Trophoblast cell (in vitro differentiated cells and primary cell): ENCODE results near the gene FYN.

Source experiments
- DNase-seq, 2 donors: peaks; one replicate each; pipeline ENCODE4 v3.0.0-alpha.2; 2016
- H2AFZ ChIP-seq: 2 replicates; pipeline ENCODE4 v1.6.1; 2013; ENCODE audit warnings: low read length, moderate library complexity, mild to moderate bottlenecking; ENCODE audit not compliant: insufficient read depth, poor library complexity
- H2AK5ac ChIP-seq: 2 replicates; pipeline ENCODE4 v1.6.1; 2013; ENCODE audit warnings: mild to moderate bottlenecking, low read length
- H2BK120ac ChIP-seq: 2 replicates; pipeline ENCODE4 v1.6.1; 2013; ENCODE audit warnings: low read length, mild to moderate bottlenecking, moderate library complexity; ENCODE audit not compliant: insufficient read depth, poor library complexity
- H2BK12ac ChIP-seq: 2 replicates; pipeline ENCODE4 v1.6.1; 2013; ENCODE audit warnings: mild to moderate bottlenecking, low read length, moderate library complexity
- H2BK5ac ChIP-seq: 2 replicates; pipeline ENCODE4 v1.6.1; 2013; ENCODE audit warnings: low read length, low read depth, moderate library complexity, mild to moderate bottlenecking; ENCODE audit not compliant: poor library complexity
- H3K14ac ChIP-seq: 2 replicates; pipeline ENCODE4 v1.6.1; 2013; ENCODE audit warnings: mild to moderate bottlenecking, low read length
- H3K18ac ChIP-seq: 2 replicates; pipeline ENCODE4 v1.6.1; 2013; ENCODE audit warnings: mild to moderate bottlenecking, low read length
- H3K23ac ChIP-seq: 2 replicates; pipeline ENCODE4 v1.6.1; 2013; ENCODE audit warnings: low read length
- H3K27ac ChIP-seq: 2 replicates; pipeline ENCODE4 v1.5.1; 2013; ENCODE audit warnings: low read depth, mild to moderate bottlenecking, inconsistent platforms, low read length, moderate library complexity
- H3K27me3 ChIP-seq: 2 replicates; pipeline ENCODE4 v1.6.1; 2013; ENCODE audit warnings: inconsistent platforms, mild to moderate bottlenecking, low read length, moderate library complexity; ENCODE audit not compliant: insufficient read depth
- H3K36me3 ChIP-seq, 2 experiments: 1 replicate in 1 of 2; 2 replicates in 1 of 2; pipeline ENCODE4 v1.6.1; 2013; ENCODE audit warnings: low read length in 2 of 2, mild to moderate bottlenecking in 2 of 2, moderate library complexity in 1 of 2; ENCODE audit not compliant: insufficient read depth in 2 of 2, control insufficient read depth in 1 of 2
- H3K4ac ChIP-seq: 2 replicates; pipeline ENCODE4 v1.6.1; 2013; ENCODE audit warnings: low read depth, mild to moderate bottlenecking, low read length, moderate library complexity
- H3K4me1 ChIP-seq, 2 experiments: 1 replicate in 1 of 2; 2 replicates in 1 of 2; pipeline ENCODE4 v1.6.1; 2013; ENCODE audit warnings: low read length in 2 of 2, mild to moderate bottlenecking in 2 of 2, moderate library complexity in 1 of 2; ENCODE audit not compliant: insufficient read depth in 2 of 2, control insufficient read depth in 1 of 2
- H3K4me2 ChIP-seq: 2 replicates; pipeline ENCODE4 v1.6.1; 2013; ENCODE audit warnings: inconsistent platforms, mild to moderate bottlenecking, low read length, moderate library complexity
- H3K4me3 ChIP-seq: 2 replicates; pipeline ENCODE4 v1.5.1; 2013; ENCODE audit warnings: mild to moderate bottlenecking, low read depth, low read length, inconsistent platforms
- H3K79me1 ChIP-seq: one replicate; pipeline ENCODE4 v1.6.1; 2013; ENCODE audit warnings: low read length
- H3K79me2 ChIP-seq: 2 replicates; pipeline ENCODE4 v1.6.1; 2013; ENCODE audit warnings: low read length, mild to moderate bottlenecking; ENCODE audit not compliant: control insufficient read depth, insufficient read depth, poor library complexity
- H3K9ac ChIP-seq: 2 replicates; pipeline ENCODE4 v1.6.1; 2013; ENCODE audit warnings: mild to moderate bottlenecking, low read length
- H3K9me3 ChIP-seq: 2 replicates; pipeline ENCODE4 v1.6.1; 2013; ENCODE audit warnings: low read depth, mild to moderate bottlenecking, control low read depth, inconsistent platforms, low read length; ENCODE audit not compliant: insufficient read depth
- H4K12ac ChIP-seq: 2 replicates; pipeline ENCODE4 v1.6.1; 2013; ENCODE audit warnings: low read depth, mild to moderate bottlenecking, low read length, moderate library complexity
- H4K8ac ChIP-seq: 2 replicates; pipeline ENCODE4 v1.6.1; 2013; ENCODE audit warnings: low read depth, mild to moderate bottlenecking, low read length, moderate library complexity
- H4K91ac ChIP-seq: one replicate; pipeline ENCODE4 v1.6.1; 2013; ENCODE audit warnings: low read depth, mild to moderate bottlenecking, low read length, moderate library complexity
- WGBS: extraction: QIAGEN DNeasy Blood & Tissue Kit; methylation state at CpG from one replicate; pipeline ENCODE4 v1.1.7; 2013; ENCODE audit warnings: missing lambda C conversion rate; ENCODE audit not compliant: insufficient read length, insufficient coverage; ENCODE audit errors: extremely low coverage; 5-methylcytosine and 5-hydroxymethylcytosine counted together

Gene FYN

DNA sequence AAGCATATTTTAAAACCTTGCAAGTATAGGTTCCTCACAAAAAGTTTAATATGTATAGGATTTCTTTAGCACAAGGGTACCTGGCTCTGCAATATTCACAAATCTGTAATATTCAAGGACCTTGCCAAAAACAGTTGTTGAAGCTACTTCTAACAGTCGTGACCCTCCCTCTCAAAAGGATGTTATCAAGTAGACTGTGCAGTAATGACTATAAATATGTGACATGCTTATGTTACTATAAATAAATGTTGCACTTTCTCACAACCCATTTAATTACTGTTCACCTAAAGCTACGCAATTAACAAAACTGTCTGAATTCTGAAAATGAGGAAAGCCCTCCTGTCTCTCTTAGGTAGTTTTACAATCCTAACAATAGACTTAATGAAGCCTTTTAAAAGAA, 41.8 kb downstream of the FYN start:
- H2AFZ ChIP-seq, result no peak overlapping the region
- no peaks in the 10 kb centered on the region for H3K27me3 ChIP-seq
- H3K9me3 ChIP-seq, result no peaks in the 10 kb centered on the region
- no peaks in the 10 kb centered on the region for H3K79me1 ChIP-seq
- no peak overlapping the region for H3K9ac ChIP-seq
- H3K4ac ChIP-seq, result no peak overlapping the region
- H3K18ac ChIP-seq, result no peak overlapping the region
- no peak overlapping the region for H3K4me2 ChIP-seq
- H3K4me3 ChIP-seq, result no peak overlapping the region
- no peak overlapping the region for H3K14ac ChIP-seq
- no peak overlapping the region for H4K12ac ChIP-seq
- H3K27ac ChIP-seq, result no peak overlapping the region
- H4K91ac ChIP-seq, result no peak overlapping the region
- WGBS, result no CpG with 5 or more reads among the region's 2 CpGs
- no peak overlapping the region for H4K8ac ChIP-seq
- no peak for DNase-seq
- H2BK120ac ChIP-seq, result no peak overlapping the region
- H2AK5ac ChIP-seq, result no peak overlapping the region
- H3K36me3 ChIP-seq, result peaks cover 0 to 2% of the 10 kb centered on the region in 2 experiments
- no peak overlapping the region for H2BK5ac ChIP-seq
- H3K23ac ChIP-seq, result no peak overlapping the region
- H3K79me2 ChIP-seq, result no peaks in the 10 kb centered on the region
- no peak overlapping the region for H2BK12ac ChIP-seq
- H3K4me1 ChIP-seq, result peaks cover 3 to 7% of the 10 kb centered on the region in 2 experiments

DNA sequence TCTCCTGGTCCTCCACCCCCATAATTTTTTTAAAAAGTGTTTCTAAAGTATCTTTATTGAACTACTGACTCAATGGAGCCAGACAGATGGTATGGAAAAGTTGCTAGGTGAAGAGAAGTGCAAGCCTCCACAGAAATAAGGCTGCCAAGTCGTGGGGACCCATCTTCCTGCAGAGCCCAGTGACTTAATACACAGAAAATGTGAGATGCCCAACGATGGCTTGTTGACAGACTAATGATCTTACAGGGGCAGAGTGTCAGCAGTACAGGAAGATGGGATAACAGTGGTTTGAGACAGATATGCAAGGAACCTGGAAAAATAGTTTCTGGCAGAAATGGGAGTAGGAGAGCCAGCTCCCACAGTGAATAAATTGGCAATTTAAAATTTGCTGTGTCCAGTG, 43.3 kb downstream of the FYN start:
- no peak for DNase-seq
- Histone ChIP-seq H3K27me3 (no peaks in the 10 kb centered on the region), H2BK12ac (no peak overlapping the region), H3K23ac (no peak overlapping the region), H3K4me2 (no peak overlapping the region), H3K27ac (no peak overlapping the region), H2AFZ (no peak overlapping the region), H4K12ac (no peak overlapping the region), H3K36me3 (peaks cover 0 to 2% of the 10 kb centered on the region in 2 experiments), H2BK120ac (no peak overlapping the region), H3K4ac (no peak overlapping the region), H3K9ac (no peak overlapping the region), H3K14ac (no peak overlapping the region), H3K79me1 (no peaks in the 10 kb centered on the region), H3K18ac (no peak overlapping the region), H4K8ac (no peak overlapping the region), H2BK5ac (no peak overlapping the region), H3K9me3 (no peaks in the 10 kb centered on the region), H4K91ac (no peak overlapping the region), H2AK5ac (no peak overlapping the region), H3K4me3 (no peak overlapping the region), H3K4me1 (peaks cover 3 to 7% of the 10 kb centered on the region in 2 experiments), H3K79me2 (no peaks in the 10 kb centered on the region)
- no CpG with 5 or more reads among the region's 2 CpGs for WGBS

- H3K4me3 ChIP-seq, result no peak overlapping the region
- no peak overlapping the region for H2BK12ac ChIP-seq
- no peak overlapping the region for H2BK5ac ChIP-seq
- DNase-seq, result peak in 1 of 2 donors; percentile 45
- H2AK5ac ChIP-seq, result no peak overlapping the region
- no peak overlapping the region for H3K4me2 ChIP-seq
- H3K79me2 ChIP-seq, result no peaks in the 10 kb centered on the region
- no peak overlapping the region for H4K8ac ChIP-seq
- H3K14ac ChIP-seq, result no peak overlapping the region
- no peak overlapping the region for H2BK120ac ChIP-seq
- H2AFZ ChIP-seq, result peak overlapping the region; percentile 37
- no peak overlapping the region for H4K12ac ChIP-seq
- H3K9ac ChIP-seq, result no peak overlapping the region
- H3K79me1 ChIP-seq, result no peaks in the 10 kb centered on the region
- no peak overlapping the region for H4K91ac ChIP-seq
- no peak overlapping the region for H3K4ac ChIP-seq
- H3K18ac ChIP-seq, result no peak overlapping the region
- H3K27me3 ChIP-seq, result no peaks in the 10 kb centered on the region
- H3K23ac ChIP-seq, result no peak overlapping the region
- peaks cover 3 to 7% of the 10 kb centered on the region in 2 experiments for H3K4me1 ChIP-seq
- no CpG with 5 or more reads among the region's 3 CpGs for WGBS
- H3K9me3 ChIP-seq, result no peaks in the 10 kb centered on the region
- H3K27ac ChIP-seq, result no peak overlapping the region
- peaks cover 0 to 2% of the 10 kb centered on the region in 2 experiments for H3K36me3 ChIP-seq
These were observed 43.7 kb downstream of the FYN start for GRCh38 chr6:111829581-111829980.

DNA sequence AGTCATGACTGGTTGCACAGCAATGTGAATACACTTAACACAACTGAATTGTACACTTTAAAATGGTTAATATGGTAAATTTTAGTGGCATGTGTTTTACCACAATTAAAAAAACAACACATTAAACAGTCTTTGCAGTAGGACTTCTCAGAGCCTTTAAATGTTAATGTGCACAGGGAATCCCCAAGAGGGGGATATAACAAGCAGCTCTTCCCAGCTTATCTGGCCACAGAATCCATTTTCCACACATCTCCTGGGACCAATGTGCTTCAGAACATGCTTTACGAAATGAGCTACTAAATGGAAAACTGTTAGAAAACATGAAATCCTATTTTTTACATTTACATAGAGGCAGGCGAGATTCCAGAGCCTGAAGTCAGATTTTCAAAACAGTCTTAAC, 44.4 kb downstream of the FYN start:
- Histone ChIP-seq H2AK5ac (no peak overlapping the region), H3K9ac (no peak overlapping the region), H2BK5ac (no peak overlapping the region), H3K79me2 (no peaks in the 10 kb centered on the region), H3K23ac (no peak overlapping the region), H2AFZ (no peak overlapping the region), H3K27me3 (no peaks in the 10 kb centered on the region), H3K9me3 (no peaks in the 10 kb centered on the region), H3K4me1 (peaks cover 3 to 9% of the 10 kb centered on the region in 2 experiments), H3K4me3 (no peak overlapping the region), H2BK120ac (no peak overlapping the region), H3K4me2 (no peak overlapping the region), H3K27ac (no peak overlapping the region), H3K14ac (no peak overlapping the region), H3K79me1 (no peaks in the 10 kb centered on the region), H4K12ac (no peak overlapping the region), H4K91ac (no peak overlapping the region), H3K4ac (no peak overlapping the region), H2BK12ac (no peak overlapping the region), H3K36me3 (peaks cover 0 to 2% of the 10 kb centered on the region in 2 experiments), H4K8ac (no peak overlapping the region), H3K18ac (no peak overlapping the region)
- no CpG with 5 or more reads among the region's 2 CpGs for WGBS
- no peak for DNase-seq
